NCI-H82 treated with DMSO at 0.1 percent for 48 hours (cell line): ENCODE data around the gene TBRG4.

Experiments used
- DNase-seq: peaks from one replicate; lab custom pipeline; 2025; ENCODE audit not compliant: unreplicated experiment; lab: John Stamatoyannopoulos, UW

TBRG4 gene

DNA sequence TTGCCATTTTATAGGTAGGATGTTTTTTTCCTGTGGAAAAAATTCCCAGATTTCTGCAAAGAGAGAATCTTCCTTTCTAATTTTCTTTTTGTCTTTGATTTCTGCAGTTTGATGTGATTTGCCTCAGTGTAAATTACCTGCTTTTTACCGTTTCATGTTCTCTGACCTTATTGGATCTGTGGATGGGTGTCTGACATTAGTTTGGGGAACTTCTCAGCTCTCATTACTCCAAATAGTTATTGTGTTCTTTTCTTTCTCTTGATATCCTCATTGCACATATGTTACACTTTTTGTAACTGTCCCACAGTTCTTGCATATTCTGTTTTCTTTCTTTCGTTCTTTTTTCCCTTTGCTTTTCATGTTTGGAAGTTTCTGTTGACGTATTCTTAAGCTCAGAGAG is 51.2 kb downstream of the TBRG4 start:
- no peak for DNase-seq

GRCh38 chr7:45057878-45058277 is 53.6 kb downstream of the TBRG4 start:
- DNase-seq = no peak

DNA sequence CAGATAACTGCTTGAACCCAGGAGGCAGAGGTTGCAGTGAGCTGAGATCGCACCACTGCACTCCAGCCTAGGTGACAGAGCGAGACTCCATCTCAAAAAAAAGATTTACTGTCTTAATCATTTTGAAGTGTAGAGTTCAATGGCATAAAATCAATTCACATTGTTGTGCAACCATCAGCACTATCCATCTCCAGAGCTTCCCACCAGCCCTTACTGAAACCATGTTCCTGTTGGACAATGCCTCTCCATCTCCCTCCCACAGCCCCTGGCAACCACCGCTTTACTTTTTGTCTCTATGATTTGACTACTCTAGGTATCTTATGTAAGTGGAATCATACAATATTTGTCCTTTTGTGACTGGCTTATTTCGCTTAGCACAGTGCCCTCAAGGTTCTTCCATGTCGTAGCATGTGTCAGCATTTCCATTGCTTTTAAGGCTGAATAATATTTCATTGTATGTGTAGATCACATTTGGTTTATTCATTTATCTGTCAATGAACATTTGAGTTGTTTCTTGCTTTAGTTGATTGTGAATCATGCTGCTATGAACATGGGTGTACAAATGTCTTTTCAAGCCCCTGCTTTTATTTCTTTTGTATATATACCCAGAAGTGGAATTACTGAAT is 55.8 kb downstream of the TBRG4 start:
- no peak for DNase-seq

DNA sequence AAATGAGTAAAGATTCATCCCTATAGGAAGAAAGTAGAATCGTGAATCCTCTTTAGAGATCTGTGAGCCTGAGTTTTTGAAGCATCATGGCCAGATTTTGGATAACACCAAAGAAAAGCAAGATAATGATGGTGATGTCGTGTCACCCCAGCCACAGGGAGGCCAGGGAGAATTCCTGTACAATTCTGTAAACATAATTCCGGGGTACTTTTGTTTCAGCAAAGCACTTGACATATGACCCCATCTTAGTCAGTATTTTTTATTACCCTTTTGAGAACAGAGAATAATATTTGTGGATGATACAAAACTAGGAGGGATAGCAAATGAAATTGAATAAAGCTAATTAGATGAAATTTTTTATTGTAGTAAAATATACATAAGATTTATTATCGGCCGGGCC is 56.5 kb downstream of the TBRG4 start:
- DNase-seq = no peak

- DNase-seq = no peak
Observed at GRCh38 chr7:45054442-45054841, 57.1 kb downstream of the TBRG4 start.

DNA sequence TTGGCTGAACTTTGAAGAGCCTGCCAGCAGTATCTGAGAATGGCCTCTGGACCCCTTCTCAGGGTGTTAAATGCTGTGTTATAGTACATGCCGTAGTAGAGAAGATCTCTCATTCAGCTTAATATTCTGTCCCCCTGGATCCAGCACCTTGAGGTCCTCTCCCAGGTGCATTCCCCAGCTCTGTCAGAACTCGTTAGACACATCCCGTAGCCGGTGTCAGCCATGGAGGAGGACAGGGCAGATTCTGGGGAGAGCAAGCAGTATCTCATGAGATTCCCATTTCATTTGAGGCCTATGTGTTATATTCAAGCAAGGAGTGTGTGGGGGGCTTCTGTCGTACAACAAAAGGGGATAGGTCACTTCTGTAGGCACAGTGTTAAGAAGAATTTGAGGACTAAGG is 57.6 kb downstream of the TBRG4 start:
- no peak for DNase-seq

DNA sequence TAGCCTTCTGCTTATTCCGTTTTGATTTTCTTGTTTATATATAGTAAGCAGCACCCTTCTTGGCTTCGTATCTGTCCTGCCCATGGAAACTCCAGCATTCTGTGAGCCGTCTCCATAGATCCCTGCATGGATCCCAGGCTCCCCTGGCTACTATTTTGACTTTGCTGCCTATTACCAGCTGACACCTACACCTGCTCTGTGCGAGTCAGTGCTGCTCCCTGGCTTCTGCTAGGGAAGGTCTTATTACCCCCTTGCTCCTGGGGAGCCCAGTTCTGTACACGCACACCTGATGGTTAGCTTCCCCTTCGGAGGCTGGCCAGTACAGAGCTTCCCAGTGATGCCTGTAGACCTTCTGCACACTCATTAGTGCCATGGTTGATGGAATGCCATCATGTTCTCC is 58.1 kb downstream of the TBRG4 start:
- no peak for DNase-seq

- no peak for DNase-seq
Observed at GRCh38 chr7:45052011-45052410, 59.5 kb downstream of the TBRG4 start.

GRCh38 chr7:45050198-45050597 is 61.3 kb downstream of the TBRG4 start:
- no peak for DNase-seq
